Measurements from ENCODE around the gene FGF12. TPM values are rescaled to one million over a fixed set of nuclear protein-coding genes. Genes with fewer than 3 reads are reported as not detected.

Gene FGF12
- total RNA-seq, 3 donors from 2014 or later = 0.44 to 2.1 (median 0.66) TPM

- no peaks in the 10 kb centered on the region for H3K36me3 ChIP-seq
- intact Hi-C loops (cut with DNase I; ENCODE audit: low total_unique reads) = no loop called here
- no peak overlapping the region for H3K4me3 ChIP-seq
- no peaks in the 10 kb centered on the region for H3K4me1 ChIP-seq
- H3K9me3 ChIP-seq = no peaks in the 10 kb centered on the region
- DNase-seq (ENCODE audit: low spot score in 2 of 2) = no peak
- no peak for TF ChIP-seq POLR2A (IDR thresholded peaks at IDR 0.05)
- no peak for TF ChIP-seq CTCF (IDR thresholded peaks at IDR 0.05)
- no peak for TF ChIP-seq POLR2AphosphoS5 (IDR thresholded peaks at IDR 0.05)
- H3K27me3 ChIP-seq = no peaks in the 10 kb centered on the region
- no peak overlapping the region for H3K27ac ChIP-seq
Measured at GRCh38 chr3:192279664-192280063, 447.7 kb downstream of the FGF12 start.

DNA sequence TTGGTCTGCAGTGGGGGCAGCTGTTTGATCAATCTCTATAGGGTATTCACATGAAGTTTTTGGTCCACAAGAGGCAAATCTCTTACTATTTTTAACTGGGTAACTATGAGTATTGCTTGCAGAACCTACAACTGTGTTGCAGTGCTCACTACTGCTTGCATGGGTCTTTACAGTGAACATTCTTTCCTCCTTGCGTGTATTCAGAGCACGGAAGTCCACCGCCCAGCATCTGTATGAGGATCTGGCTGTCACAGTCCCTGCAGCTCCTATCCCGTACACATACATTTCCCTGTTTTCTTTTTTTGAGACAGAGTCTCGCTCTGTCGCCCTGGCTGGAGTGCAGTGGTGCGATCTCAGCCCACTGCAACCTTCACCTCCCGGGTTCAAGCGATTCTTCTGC lies 449.9 kb downstream of the FGF12 start:
- Histone ChIP-seq H3K27me3 (no peaks in the 10 kb centered on the region), H3K36me3 (no peaks in the 10 kb centered on the region), H3K9me3 (no peaks in the 10 kb centered on the region), H3K4me1 (no peaks in the 10 kb centered on the region), H3K27ac (no peak overlapping the region), H3K4me3 (no peak overlapping the region)
- no peak for DNase-seq (ENCODE audit: low spot score in 2 of 2)
- TF ChIP-seq POLR2A (IDR thresholded peaks at IDR 0.05) (no peak), POLR2AphosphoS5 (IDR thresholded peaks at IDR 0.05) (no peak), CTCF (IDR thresholded peaks at IDR 0.05) (no peak)
- intact Hi-C loops (cut with DNase I; ENCODE audit: low total_unique reads) = no loop called here

GRCh38 chr3:192275741-192276355 lies 451.5 kb downstream of the FGF12 start:
- no peak overlapping the region for H3K27ac ChIP-seq
- TF ChIP-seq POLR2A (IDR thresholded peaks at IDR 0.05) (no peak), POLR2AphosphoS5 (IDR thresholded peaks at IDR 0.05) (no peak), CTCF (IDR thresholded peaks at IDR 0.05) (no peak)
- H3K4me3 ChIP-seq = no peak overlapping the region
- H3K27me3 ChIP-seq = no peaks in the 10 kb centered on the region
- no peaks in the 10 kb centered on the region for H3K9me3 ChIP-seq
- intact Hi-C loops (cut with DNase I; ENCODE audit: low total_unique reads) = no loop called here
- H3K4me1 ChIP-seq = no peaks in the 10 kb centered on the region
- H3K36me3 ChIP-seq = no peaks in the 10 kb centered on the region
- DNase-seq (ENCODE audit: low spot score in 2 of 2) = no peak

DNA sequence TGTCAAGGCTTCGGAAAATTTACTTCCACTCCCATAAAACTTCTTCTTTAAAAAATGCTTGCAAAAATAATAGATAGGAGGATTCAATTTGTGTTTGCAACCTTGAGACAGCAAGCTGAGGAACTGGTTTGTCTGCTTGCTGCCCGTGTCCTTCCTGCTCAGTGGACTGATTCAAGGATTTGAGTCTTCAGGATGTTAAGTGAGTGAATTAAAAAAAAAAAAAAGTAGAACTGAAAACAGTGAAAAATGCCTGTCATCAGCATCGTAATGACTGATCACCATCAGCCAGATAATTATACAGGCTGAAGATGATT lies 453.7 kb downstream of the FGF12 start:
- Histone ChIP-seq H3K9me3 (no peaks in the 10 kb centered on the region), H3K4me3 (no peak overlapping the region), H3K27ac (no peak overlapping the region), H3K4me1 (no peaks in the 10 kb centered on the region), H3K36me3 (no peaks in the 10 kb centered on the region), H3K27me3 (no peaks in the 10 kb centered on the region)
- intact Hi-C loops (cut with DNase I; ENCODE audit: low total_unique reads) = no loop called here
- TF ChIP-seq POLR2AphosphoS5 (IDR thresholded peaks at IDR 0.05) (no peak), POLR2A (IDR thresholded peaks at IDR 0.05) (no peak), CTCF (IDR thresholded peaks at IDR 0.05) (no peak)
- DNase-seq (ENCODE audit: low spot score in 2 of 2) = no peak

GRCh38 chr3:192273001-192273696 lies 454.2 kb downstream of the FGF12 start:
- no peaks in the 10 kb centered on the region for H3K4me1 ChIP-seq
- no peak overlapping the region for H3K27ac ChIP-seq
- no peaks in the 10 kb centered on the region for H3K36me3 ChIP-seq
- H3K27me3 ChIP-seq = no peaks in the 10 kb centered on the region
- no peak for DNase-seq (ENCODE audit: low spot score in 2 of 2)
- intact Hi-C loops (cut with DNase I; ENCODE audit: low total_unique reads) = no loop called here
- no peak overlapping the region for H3K4me3 ChIP-seq
- no peaks in the 10 kb centered on the region for H3K9me3 ChIP-seq
- TF ChIP-seq POLR2A (IDR thresholded peaks at IDR 0.05) = no peak
- no peak for TF ChIP-seq POLR2AphosphoS5 (IDR thresholded peaks at IDR 0.05)
- no peak for TF ChIP-seq CTCF (IDR thresholded peaks at IDR 0.05)

Measured in breast epithelium (tissue), 4 donors.